Heart left ventricle (tissue), 16 donors: ENCODE data around the gene RASGEF1C. TPM values are rescaled to one million over a fixed set of nuclear protein-coding genes. Genes with fewer than 3 reads are reported as not detected.

Experiments
- ATAC-seq, 4 donors: fragments of 200-7000 bp; cut with Tn5 transposase; one replicate each; pipeline ENCODE4 v1.9.1; 2020 to 2022; ENCODE audit warnings: moderate library complexity in 4 of 4, mild to moderate bottlenecking in 3 of 4, moderate number of reproducible peaks in 1 of 4
- DNase-seq, 5 donors: peaks; one replicate each; pipeline ENCODE4 v3.0.0-alpha.2; 2020
- H3K27ac ChIP-seq, 12 donors: fragments of 200-600 bp; sonication (generic) in 4 of 12; one replicate each; pipeline versions ENCODE4 v1.5.0 to v1.8.0; 2016 to 2022; ENCODE audit warnings: mild to moderate bottlenecking in 2 of 12
- H3K27me3 ChIP-seq, 9 donors: fragments of 200-600 bp; sonication (generic) in 2 of 9; one replicate each; pipeline versions ENCODE4 v1.5.1 to v1.8.0; 2016 to 2022; ENCODE audit warnings: mild to moderate bottlenecking in 3 of 9
- H3K36me3 ChIP-seq, 9 donors: fragments of 200-600 bp; sonication (generic) in 2 of 9; one replicate each; pipeline versions ENCODE4 v1.5.0 to v1.8.0; 2018 to 2022; ENCODE audit warnings: mild to moderate bottlenecking in 2 of 9
- H3K4me1 ChIP-seq, 12 donors: fragments of 200-600 bp; sonication (generic) in 4 of 12; one replicate each; pipeline versions ENCODE4 v1.5.0 to v1.8.0; 2016 to 2022; ENCODE audit warnings: mild to moderate bottlenecking in 3 of 12
- H3K4me3 ChIP-seq, 12 donors: fragments of 200-600 bp; sonication (generic) in 4 of 12; one replicate each; pipeline versions ENCODE4 v1.5.0 to v1.8.0; 2017 to 2022; ENCODE audit warnings: mild to moderate bottlenecking in 9 of 12, moderate library complexity in 4 of 12
- H3K9me3 ChIP-seq, 12 donors: fragments of 200-600 bp; sonication (generic) in 4 of 12; one replicate each; pipeline versions ENCODE4 v1.5.0 to v1.8.0; 2016 to 2022; ENCODE audit warnings: mild to moderate bottlenecking in 1 of 12
- POLR2A ChIP-seq, 2 donors: fragments of 450-650 bp; IDR thresholded peaks; one replicate each; pipeline ENCODE4 v1.6.1; 2017; ENCODE audit warnings: antibody characterized with exemption in 2 of 2, mild to moderate bottlenecking in 2 of 2, moderate library complexity in 2 of 2
- WGBS, 4 donors: extraction: QIAGEN DNeasy Blood & Tissue Kit in 2 of 4; methylation state at CpG; one replicate each; pipeline versions ENCODE4 v1.1.5 to v1.1.7; 2013 to 2018; 5-methylcytosine and 5-hydroxymethylcytosine counted together
- intact Hi-C, 10 donors: fragments of 100-400 bp; cut with DNase I; formaldehyde crosslinking; loops; one replicate each; pipeline versions ENCODE4 v1.11.1 to v1.14.2; 2022
- polyA plus RNA-seq, 2 donors: library from polyadenylated mRNA; stranded (reverse); fragments of 200-250 nt; gene quantifications; one replicate each; pipeline ENCODE4 v1.2.3, GENCODE V29; 2013
- total RNA-seq, 9 donors: library from RNA; depleted of rRNA in 2 of 9; stranded (reverse); fragments of >200 nt in 2 of 9; fragmentation: NEBNext Ultra II Directional in 3 of 9; extraction: Animal tissue kit (Norgen Biotek cat#: 25700) in 3 of 9; gene quantifications; one replicate each; pipeline versions ENCODE4 v1.1.0 to v1.2.4, GENCODE V29; 2016 to 2023
- TF ChIP-seq, protein P1 (sequence below), 12 donors: fragments of 200-600 bp; sonication (generic) in 4 of 12; IDR thresholded peaks; one replicate each; pipeline versions ENCODE4 v1.5.0 to v1.8.0; 2018 to 2022; ENCODE audit warnings: antibody characterized with exemption in 12 of 12, mild to moderate bottlenecking in 5 of 12
- donor health status: ischemic (EF 13 %, LVEDD 7.1; RV severe dilation, severe dysfunction).
- donor health status: healthy with polysubstance abuse.
- donor health status: DM: no; HTN: yes; CAD: no.
- donor health status: DM: no; HTN: no; CAD: no.
- donor health status: ischemic (EF 25% LVEDD 6.9; RV normal size, moderate dysfunction).
- donor health status: ischemic (EF 25% LVEDD 5.7; RV mildly dilated, moderate dysfunction).
- donor health status: healthy.
- donor health status: DM: yes; HTN: yes; CAD: no.
- donor health status: ischemic (EF 35%, LVEDD 5.7; RV mildly dilated, moderate dysfunction).
- donor health status: nonischemic (EF 11% LVEDD 7.7; RV severe dilation, severe dysfunction).
- donor health status: DM: yes; HTN: yes; CAD: no.
- donor health status: PGD.
- donor health status: ischemic (EF 29% LVEDD 5.4; RV normal size, mild dysfunction).
- donor health status: nonischemic (EF 23%, LVEDD 6.1; RV moderate dilation, normal function).

RASGEF1C gene
- total and polyA plus RNA-seq, 11 donors: 0.14 to 0.75 (median 0.19) TPM; not detected in 4

DNA sequence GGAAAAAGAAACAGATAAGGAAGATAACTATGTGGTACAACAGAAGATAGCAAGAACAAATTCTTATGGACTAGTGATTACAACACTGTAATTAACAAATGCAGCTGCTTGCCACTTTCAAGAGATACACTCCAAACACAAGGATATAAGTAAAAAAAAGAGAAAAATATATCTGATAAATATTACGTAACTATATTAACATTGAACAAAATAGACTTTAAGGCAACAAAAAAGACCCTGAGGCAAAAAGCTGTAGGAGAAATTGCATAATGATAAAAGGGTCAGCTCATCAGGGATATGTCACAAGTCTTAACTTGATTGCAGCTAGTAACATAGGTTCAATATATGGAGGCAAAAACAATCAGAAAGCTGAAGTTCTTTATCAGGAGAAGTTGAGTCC, 86.1 kb downstream of the RASGEF1C start:
- intact Hi-C loops: loop anchor here in 4 of 10 donors (10.0 kb wide), 3 partner anchors 82 to 352 kb away; partner anchors contain the start of gene RASGEF1C (in 1 of the 4)
- no peak overlapping the region for H3K27ac ChIP-seq
- H3K36me3 ChIP-seq: no peaks in the 10 kb centered on the region
- no peak for DNase-seq
- ATAC-seq: no peak
- H3K9me3 ChIP-seq: no peaks in the 10 kb centered on the region
- no peak overlapping the region for H3K4me3 ChIP-seq
- TF ChIP-seq, protein P1, sequence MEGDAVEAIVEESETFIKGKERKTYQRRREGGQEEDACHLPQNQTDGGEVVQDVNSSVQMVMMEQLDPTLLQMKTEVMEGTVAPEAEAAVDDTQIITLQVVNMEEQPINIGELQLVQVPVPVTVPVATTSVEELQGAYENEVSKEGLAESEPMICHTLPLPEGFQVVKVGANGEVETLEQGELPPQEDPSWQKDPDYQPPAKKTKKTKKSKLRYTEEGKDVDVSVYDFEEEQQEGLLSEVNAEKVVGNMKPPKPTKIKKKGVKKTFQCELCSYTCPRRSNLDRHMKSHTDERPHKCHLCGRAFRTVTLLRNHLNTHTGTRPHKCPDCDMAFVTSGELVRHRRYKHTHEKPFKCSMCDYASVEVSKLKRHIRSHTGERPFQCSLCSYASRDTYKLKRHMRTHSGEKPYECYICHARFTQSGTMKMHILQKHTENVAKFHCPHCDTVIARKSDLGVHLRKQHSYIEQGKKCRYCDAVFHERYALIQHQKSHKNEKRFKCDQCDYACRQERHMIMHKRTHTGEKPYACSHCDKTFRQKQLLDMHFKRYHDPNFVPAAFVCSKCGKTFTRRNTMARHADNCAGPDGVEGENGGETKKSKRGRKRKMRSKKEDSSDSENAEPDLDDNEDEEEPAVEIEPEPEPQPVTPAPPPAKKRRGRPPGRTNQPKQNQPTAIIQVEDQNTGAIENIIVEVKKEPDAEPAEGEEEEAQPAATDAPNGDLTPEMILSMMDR (IDR thresholded peaks at IDR 0.05): no peak
- TF ChIP-seq POLR2A (IDR thresholded peaks at IDR 0.05): no peak
- H3K4me1 ChIP-seq: peaks cover 0 to 6% (median 0%) of the 10 kb centered on the region in 12 donors
- peaks cover 0 to 49% (median 13%) of the 10 kb centered on the region in 9 donors for H3K27me3 ChIP-seq
- WGBS, 4 donors: 81 to 84% (median 83%) methylated on average over 1 of the region's 1 CpG

DNA sequence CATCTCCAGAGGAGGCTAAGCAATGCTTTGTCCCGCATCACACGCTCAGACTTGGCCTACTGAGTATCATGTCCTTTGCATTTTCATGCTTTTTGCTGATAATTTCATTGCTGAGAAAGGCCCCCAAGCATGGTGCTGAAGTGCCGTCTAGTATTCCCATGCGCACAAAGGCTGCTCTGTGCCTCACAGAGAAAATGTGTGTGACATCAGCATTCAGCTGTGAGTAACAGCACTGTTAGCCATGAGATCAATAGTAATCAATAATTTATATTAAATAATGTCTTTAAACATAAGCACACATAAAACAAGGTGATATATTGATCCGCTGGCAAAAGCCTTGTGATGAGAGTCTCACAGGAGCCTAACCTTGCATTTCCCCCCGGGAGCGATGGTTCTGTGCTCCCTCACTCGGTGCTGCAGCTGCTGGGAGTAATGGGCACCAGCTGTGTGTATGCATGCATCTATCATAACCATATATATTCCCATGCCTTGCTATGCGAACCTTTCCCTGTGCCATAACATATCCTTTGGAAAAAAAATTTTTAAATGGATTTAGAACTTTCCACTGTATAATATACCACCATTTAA, 87.1 kb downstream of the RASGEF1C start:
- no peaks in the 10 kb centered on the region for H3K36me3 ChIP-seq
- H3K27ac ChIP-seq: no peak overlapping the region
- intact Hi-C loops: loop anchor here in 4 of 10 donors (10.0 kb wide), 3 partner anchors 83 to 353 kb away; partner anchors contain the start of gene RASGEF1C (in 1 of the 4)
- H3K27me3 ChIP-seq: peaks cover 0 to 39% (median 8%) of the 10 kb centered on the region in 9 donors
- no peak overlapping the region for H3K4me3 ChIP-seq
- 86 to 92% (median 91%) methylated on average over 9 of the region's 9 CpGs for WGBS, 4 donors
- peak in 1 of 5 donors; percentile 8 for DNase-seq
- TF ChIP-seq, protein P1 (IDR thresholded peaks at IDR 0.05): no peak
- no peak for TF ChIP-seq POLR2A (IDR thresholded peaks at IDR 0.05)
- H3K4me1 ChIP-seq: peaks cover 0 to 2% (median 0%) of the 10 kb centered on the region in 12 donors
- no peaks in the 10 kb centered on the region for H3K9me3 ChIP-seq
- no peak for ATAC-seq

DNA sequence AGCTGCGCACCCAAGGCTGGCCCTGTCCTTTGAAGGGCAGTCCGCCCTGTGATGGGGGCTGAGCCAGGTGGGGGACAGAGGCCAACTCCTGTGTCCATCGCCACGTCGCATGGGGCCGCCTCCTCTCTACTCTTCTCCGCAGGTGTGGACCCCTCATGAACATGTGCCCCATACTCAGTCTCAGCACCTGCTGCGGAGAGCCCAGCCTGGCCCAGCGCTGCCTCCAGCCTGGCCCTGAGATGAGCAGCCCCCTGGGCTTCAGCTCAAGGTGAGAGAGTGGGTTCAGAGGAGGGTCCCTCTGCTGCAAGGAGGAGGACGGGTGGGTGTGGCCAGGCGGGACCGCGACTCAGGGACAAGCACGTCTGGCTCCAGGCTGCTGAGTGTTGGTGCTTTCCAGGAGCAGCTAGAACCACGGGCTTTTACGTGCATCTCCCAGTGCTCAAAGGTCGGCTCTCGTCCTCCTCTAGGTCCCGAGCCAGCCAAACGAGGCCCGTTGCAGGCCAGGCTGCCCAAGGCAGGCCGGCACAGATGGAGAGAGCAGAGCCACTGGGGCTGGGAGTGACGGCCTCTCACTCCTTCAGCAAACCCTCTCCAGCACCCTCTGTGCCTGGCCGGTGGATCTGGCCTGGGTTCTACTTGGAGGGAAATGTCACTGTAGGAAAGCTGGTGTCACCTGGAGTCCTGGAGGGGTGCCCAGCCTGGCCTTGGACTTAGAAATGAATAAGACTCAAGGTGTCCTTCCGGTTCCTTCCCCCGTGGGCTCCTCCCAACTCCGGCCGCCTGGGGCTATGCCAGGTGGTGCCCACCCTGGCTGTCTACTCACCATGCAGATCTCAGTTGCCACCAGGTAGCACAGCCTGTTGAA, 88.5 kb downstream of the RASGEF1C start:
- DNase-seq: peak in 2 of 5 donors; percentile 4 to 54
- Histone ChIP-seq H3K36me3 (no peaks in the 10 kb centered on the region), H3K4me1 (no peaks in the 10 kb centered on the region), H3K4me3 (no peak overlapping the region), H3K9me3 (no peaks in the 10 kb centered on the region), H3K27me3 (peaks cover 0 to 25% (median 4%) of the 10 kb centered on the region in 9 donors), H3K27ac (no peak overlapping the region)
- no peak for TF ChIP-seq POLR2A (IDR thresholded peaks at IDR 0.05)
- TF ChIP-seq, protein P1 (IDR thresholded peaks at IDR 0.05): no peak
- 81 to 89% (median 84%) methylated on average over 25 to 28 of the region's 28 CpGs for WGBS, 4 donors
- intact Hi-C loops: loop anchor here in 4 of 10 donors (10.0 kb wide), 3 partner anchors 84 to 354 kb away; partner anchors contain the start of gene RASGEF1C (in 1 of the 4)
- ATAC-seq: no peak

DNA sequence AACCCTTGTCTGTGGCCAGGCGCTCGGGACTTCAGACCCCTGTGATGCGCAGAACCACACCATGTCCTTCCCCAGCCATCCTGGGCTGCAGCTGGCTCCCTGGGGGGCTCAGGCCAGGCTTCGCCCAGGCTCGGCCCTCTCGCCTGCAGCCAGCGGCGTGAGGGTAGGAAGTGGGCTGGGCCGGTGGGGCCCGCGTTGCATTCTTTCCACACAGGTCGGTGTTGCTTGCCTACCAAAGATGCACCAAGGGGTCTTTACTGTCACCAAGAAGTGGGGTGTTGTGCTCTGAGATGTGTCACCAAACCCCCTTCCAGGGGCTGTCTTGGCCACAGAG, 89.1 kb downstream of the RASGEF1C start:
- H3K36me3 ChIP-seq: no peaks in the 10 kb centered on the region
- 81 to 91% (median 84%) methylated on average over 7 to 12 of the region's 12 CpGs for WGBS, 4 donors
- no peaks in the 10 kb centered on the region for H3K4me1 ChIP-seq
- peaks cover 0 to 24% (median 4%) of the 10 kb centered on the region in 9 donors for H3K27me3 ChIP-seq
- H3K4me3 ChIP-seq: no peak overlapping the region
- peak in 1 of 5 donors; percentile 39 for DNase-seq
- H3K27ac ChIP-seq: no peak overlapping the region
- H3K9me3 ChIP-seq: no peaks in the 10 kb centered on the region
- intact Hi-C loops: loop anchor here in 4 of 10 donors (10.0 kb wide), 3 partner anchors 85 to 355 kb away; partner anchors contain the start of gene RASGEF1C (in 1 of the 4)
- no peak for ATAC-seq
- TF ChIP-seq, protein P1 (IDR thresholded peaks at IDR 0.05): no peak
- no peak for TF ChIP-seq POLR2A (IDR thresholded peaks at IDR 0.05)
